Large intestine (tissue), 3 donors: Measurements from ENCODE around the gene CMTM3. TPM values are rescaled to one million over a fixed set of nuclear protein-coding genes. Genes with fewer than 3 reads are reported as not detected.
"Not testable (repeated sequence)": the region's sequence is repeated elsewhere in the genome, so short reads cannot be mapped to it uniquely, and the experiment has no call there.

Experiments
- DNase-seq, 2 donors: peaks; one replicate each; pipeline versions ENCODE4 v3.0.0 to v3.0.0-alpha.2; 2013
- H3K27ac ChIP-seq: one replicate; pipeline ENCODE4 v1.5.1; 2013; ENCODE audit warnings: low read length
- H3K27me3 ChIP-seq: 2 replicates; pipeline ENCODE4 v1.6.1; 2013; ENCODE audit warnings: low read length; ENCODE audit not compliant: control insufficient read depth, insufficient read depth
- H3K36me3 ChIP-seq: 2 replicates; pipeline ENCODE4 v1.6.1; 2013; ENCODE audit warnings: low read length; ENCODE audit not compliant: control insufficient read depth, insufficient read depth
- H3K4me1 ChIP-seq: one replicate; pipeline ENCODE4 v1.6.1; 2013; ENCODE audit warnings: low read length; ENCODE audit not compliant: control insufficient read depth, insufficient read depth
- H3K4me3 ChIP-seq: one replicate; pipeline ENCODE4 v1.5.1; 2013; ENCODE audit warnings: low read length
- H3K9me3 ChIP-seq: one replicate; pipeline ENCODE4 v1.6.1; 2013; ENCODE audit warnings: mild to moderate bottlenecking, low read depth, low read length, moderate library complexity; ENCODE audit not compliant: control insufficient read depth
- WGBS: methylation state at CpG from one replicate; pipeline ENCODE4 v1.1.5; 2013; ENCODE audit warnings: low lambda C conversion rate; ENCODE audit not compliant: insufficient coverage; 5-methylcytosine and 5-hydroxymethylcytosine counted together
- polyA plus RNA-seq: library from polyadenylated mRNA; unstranded; fragments of 120-200 nt; gene quantifications from one replicate; pipeline ENCODE4 v1.2.1, GENCODE V29; 2013

The CMTM3 gene
- polyA plus RNA-seq, 1 donor = 26.2 TPM

- Histone ChIP-seq H3K27me3 (peaks cover 25% of the 10 kb centered on the region), H3K4me3 (no peak overlapping the region), H3K36me3 (no peaks in the 10 kb centered on the region), H3K4me1 (peaks cover 9% of the 10 kb centered on the region), H3K9me3 (no peaks in the 10 kb centered on the region), H3K27ac (peak overlapping the region; percentile 36)
- DNase-seq = peak; percentile 47 to 70
- no CpG with 5 or more reads among the region's 3 CpGs for WGBS
Observed at GRCh38 chr16:66581246-66581952, 23.1 kb upstream of the CMTM3 start.

- Histone ChIP-seq H3K27me3 (no peaks in the 10 kb centered on the region), H3K4me3 (no peak overlapping the region), H3K36me3 (no peaks in the 10 kb centered on the region), H3K4me1 (peaks cover 4% of the 10 kb centered on the region), H3K9me3 (no peaks in the 10 kb centered on the region), H3K27ac (no peak overlapping the region)
- 79% methylated on average over 4 of the region's 10 CpGs for WGBS
- DNase-seq = no peak
Observed at GRCh38 chr16:66585481-66586239, 18.8 kb upstream of the CMTM3 start.

GRCh38 chr16:66587881-66588600 lies 16.5 kb upstream of the CMTM3 start:
- H3K36me3 ChIP-seq = no peaks in the 10 kb centered on the region
- WGBS = no CpG with 5 or more reads among the region's 7 CpGs
- no peaks in the 10 kb centered on the region for H3K4me1 ChIP-seq
- no peak overlapping the region for H3K4me3 ChIP-seq
- H3K9me3 ChIP-seq = no peaks in the 10 kb centered on the region
- no peak overlapping the region for H3K27ac ChIP-seq
- H3K27me3 ChIP-seq = no peaks in the 10 kb centered on the region
- DNase-seq = no peak

- Histone ChIP-seq H3K27ac (no peak overlapping the region), H3K27me3 (no peaks in the 10 kb centered on the region), H3K36me3 (no peaks in the 10 kb centered on the region), H3K4me3 (no peak overlapping the region), H3K9me3 (no peaks in the 10 kb centered on the region), H3K4me1 (no peaks in the 10 kb centered on the region)
- peak; percentile 48 to 51 for DNase-seq
- WGBS = no CpG with 5 or more reads among the region's 8 CpGs
Observed at GRCh38 chr16:66588981-66589713, 15.4 kb upstream of the CMTM3 start.

- Histone ChIP-seq H3K27ac (no peak overlapping the region), H3K9me3 (no peaks in the 10 kb centered on the region), H3K4me3 (no peak overlapping the region), H3K27me3 (no peaks in the 10 kb centered on the region), H3K4me1 (no peaks in the 10 kb centered on the region), H3K36me3 (no peaks in the 10 kb centered on the region)
- no peak for DNase-seq
- WGBS = 89% methylated on average over 4 of the region's 8 CpGs
Observed at GRCh38 chr16:66590322-66590721, 14.2 kb upstream of the CMTM3 start.

DNA sequence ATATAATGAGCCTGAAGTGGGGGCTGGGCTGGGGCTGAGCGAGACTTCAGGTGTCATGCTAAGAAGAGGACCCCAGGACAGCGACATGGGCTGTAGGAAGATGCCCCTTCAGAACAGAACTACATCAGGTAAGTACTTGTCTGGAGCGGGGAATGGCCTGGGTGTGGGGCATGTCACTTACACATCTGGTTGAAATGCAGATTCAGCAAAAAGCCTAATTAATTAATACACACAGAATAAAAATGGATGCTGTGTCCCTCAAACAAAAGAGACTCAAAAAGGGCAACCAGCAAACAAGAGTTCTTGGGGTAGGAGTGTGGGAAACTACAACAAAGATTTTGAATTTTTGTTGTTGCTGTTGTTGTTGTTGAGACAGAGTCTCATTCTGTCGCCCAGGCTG lies 13.5 kb upstream of the CMTM3 start:
- WGBS = no CpG with 5 or more reads among the region's 4 CpGs

GRCh38 chr16:66592241-66592640 lies 12.3 kb upstream of the CMTM3 start:
- Histone ChIP-seq H3K9me3 (no peaks in the 10 kb centered on the region), H3K36me3 (no peaks in the 10 kb centered on the region), H3K4me1 (no peaks in the 10 kb centered on the region), H3K27ac (no peak overlapping the region), H3K4me3 (no peak overlapping the region), H3K27me3 (no peaks in the 10 kb centered on the region)
- DNase-seq = no peak
- WGBS = 80% methylated on average over 1 of the region's 3 CpGs

More for the DNA sequence above, 13.5 kb upstream of the CMTM3 start:
- Histone ChIP-seq H3K36me3 (no peaks in the 10 kb centered on the region), H3K4me3 (no peak overlapping the region), H3K4me1 (no peaks in the 10 kb centered on the region), H3K9me3 (no peaks in the 10 kb centered on the region), H3K27me3 (no peaks in the 10 kb centered on the region), H3K27ac (no peak overlapping the region)
- no peak for DNase-seq

DNA sequence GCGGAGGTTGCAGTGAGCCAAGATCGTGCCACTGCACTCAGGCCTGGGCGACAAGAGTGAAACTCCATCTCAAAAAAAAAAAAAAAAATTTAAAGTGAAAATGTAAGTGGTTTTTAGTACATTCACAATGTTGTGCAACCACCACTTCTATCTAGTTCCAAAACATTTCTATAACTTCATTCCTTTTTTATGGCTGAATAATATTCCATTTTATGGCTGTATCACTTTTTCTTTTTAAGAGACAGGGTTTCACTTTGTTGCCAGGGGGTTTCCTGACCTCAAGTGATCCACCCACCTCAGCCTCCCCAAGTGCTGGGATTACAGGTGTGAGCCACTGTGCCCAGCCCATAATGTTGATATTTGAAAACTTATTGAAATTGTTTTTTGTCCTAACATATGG lies 11.7 kb upstream of the CMTM3 start:
- no peak for DNase-seq
- Histone ChIP-seq H3K4me3 (no peak overlapping the region), H3K27ac (no peak overlapping the region), H3K9me3 (no peaks in the 10 kb centered on the region), H3K4me1 (no peaks in the 10 kb centered on the region), H3K27me3 (no peaks in the 10 kb centered on the region), H3K36me3 (no peaks in the 10 kb centered on the region)
- WGBS = no CpG with 5 or more reads among the region's 3 CpGs

GRCh38 chr16:66594739-66595138 lies 9.8 kb upstream of the CMTM3 start:
- DNase-seq = no peak
- Histone ChIP-seq H3K27ac (no peak overlapping the region), H3K36me3 (no peaks in the 10 kb centered on the region), H3K27me3 (no peaks in the 10 kb centered on the region), H3K9me3 (no peaks in the 10 kb centered on the region), H3K4me1 (no peaks in the 10 kb centered on the region), H3K4me3 (no peak overlapping the region)
- no CpG with 5 or more reads among the region's 7 CpGs for whole genome bisulfite sequencing

DNA sequence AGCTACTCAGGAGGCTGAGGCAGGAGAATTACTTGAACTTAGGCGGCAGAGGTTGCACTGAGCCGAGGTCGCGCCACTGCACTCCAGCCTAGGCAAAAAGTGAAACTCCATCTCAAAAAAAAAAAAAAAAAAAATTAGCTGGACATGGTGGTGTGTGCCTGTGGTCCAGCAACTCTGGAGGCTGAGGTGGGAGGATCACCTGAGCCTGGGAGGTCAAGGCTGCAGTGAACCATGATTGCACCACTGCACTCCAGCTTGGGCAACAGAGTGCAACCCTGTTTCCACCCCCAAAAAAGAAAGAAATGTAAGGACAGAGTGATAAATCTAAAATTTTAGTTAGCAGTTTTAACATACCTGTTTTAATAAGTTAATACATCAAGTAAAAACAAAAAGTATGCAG lies 7.9 kb upstream of the CMTM3 start:
- not testable (repeated sequence) for H3K4me1 ChIP-seq, H3K9me3 ChIP-seq, H3K4me3 ChIP-seq, DNase-seq, H3K27ac ChIP-seq, H3K36me3 ChIP-seq, H3K27me3 ChIP-seq
- no CpG with 5 or more reads among the region's 4 CpGs for WGBS
